DOHH2 (cell line): ENCODE measurements around the gene ZNF839.

Experiments used
- CTCF ChIP-seq: fragments of 200-600 bp; sonication (generic); IDR thresholded peaks from one replicate; pipeline ENCODE4 v1.5.1; 2014; ENCODE audit warnings: antibody characterized with exemption, mild to moderate bottlenecking, low read depth, low read length; ENCODE audit not compliant: poor library complexity, severe bottlenecking
- EZH2phosphoT487 ChIP-seq: fragments of 200-600 bp; sonication (generic); IDR thresholded peaks from 2 replicates; pipeline ENCODE4 v1.6.1; 2017; ENCODE audit warnings: borderline replicate concordance, mild to moderate bottlenecking, antibody characterized with exemption, low read length, moderate library complexity, mixed read lengths

- TF ChIP-seq CTCF (no peak), EZH2phosphoT487 (no peak)
Observed at GRCh38 chr14:102326583-102326982, 7.0 kb downstream of the ZNF839 start.
